ENCODE measurements around the gene NME2. TPM values are rescaled to one million over a fixed set of nuclear protein-coding genes. Genes with fewer than 3 reads are reported as not detected.

Gene NME2
- total and polyA plus RNA-seq, 10 of the 15 experiments (the other 5 are each of a cell fraction or from before 2014, with no cell fraction given): 497 to 1,030 (median 786) TPM

DNA sequence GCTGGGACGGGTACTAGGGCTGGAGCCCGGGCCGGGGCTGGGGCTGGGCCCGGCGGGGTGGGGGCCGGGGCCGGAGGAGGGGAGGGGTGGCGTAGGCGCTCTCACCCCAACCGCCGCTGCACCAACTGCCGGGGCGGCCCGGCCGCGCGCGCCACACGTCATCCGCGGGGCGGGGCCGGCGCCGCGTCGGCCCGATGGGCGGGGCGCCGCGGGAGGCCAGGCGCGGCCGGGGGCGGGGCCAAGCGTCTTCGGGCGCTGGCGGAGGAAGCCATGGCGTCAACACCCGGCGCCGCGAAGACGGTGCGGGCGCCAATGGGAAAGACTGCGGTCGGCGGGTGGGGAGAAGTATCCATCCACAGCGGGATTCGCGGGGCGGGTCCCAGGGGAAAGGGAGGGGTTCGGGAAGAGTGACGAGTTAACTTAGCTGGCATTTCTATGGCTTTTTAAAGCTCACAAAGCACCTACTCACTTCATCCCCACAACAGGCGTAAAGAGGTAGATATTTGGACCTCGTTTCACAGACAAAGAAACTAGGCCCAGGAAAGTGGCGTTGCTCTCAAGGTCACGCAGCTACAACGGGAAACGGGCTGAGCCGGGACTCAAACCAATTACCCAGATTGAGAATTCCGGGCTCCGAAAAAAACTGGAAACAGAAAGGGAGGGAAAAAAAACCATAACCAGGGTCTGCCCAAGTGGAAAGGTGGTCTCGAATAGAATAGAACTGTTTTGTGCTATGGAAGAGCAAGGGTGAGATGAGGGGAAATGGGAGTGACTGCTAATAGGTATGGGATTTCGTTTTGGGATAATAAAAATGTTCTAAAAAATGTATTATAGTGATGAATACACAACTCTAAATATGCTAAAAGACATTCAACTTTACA is 45.2 kb upstream of the NME2 start, which contains the start of gene SPAG9 (continued):
- TF ChIP-seq, protein P1, sequence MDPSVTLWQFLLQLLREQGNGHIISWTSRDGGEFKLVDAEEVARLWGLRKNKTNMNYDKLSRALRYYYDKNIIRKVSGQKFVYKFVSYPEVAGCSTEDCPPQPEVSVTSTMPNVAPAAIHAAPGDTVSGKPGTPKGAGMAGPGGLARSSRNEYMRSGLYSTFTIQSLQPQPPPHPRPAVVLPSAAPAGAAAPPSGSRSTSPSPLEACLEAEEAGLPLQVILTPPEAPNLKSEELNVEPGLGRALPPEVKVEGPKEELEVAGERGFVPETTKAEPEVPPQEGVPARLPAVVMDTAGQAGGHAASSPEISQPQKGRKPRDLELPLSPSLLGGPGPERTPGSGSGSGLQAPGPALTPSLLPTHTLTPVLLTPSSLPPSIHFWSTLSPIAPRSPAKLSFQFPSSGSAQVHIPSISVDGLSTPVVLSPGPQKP (IDR thresholded peaks at IDR 0.05; ENCODE audit: low read depth, low read length): no peak
- TF ChIP-seq CHD2 (IDR thresholded peaks at IDR 0.05; ENCODE audit: borderline replicate concordance, low read depth, low read length): peak; percentile 64; the same call in 1 of the 2 replicates
- TF ChIP-seq MEF2A (IDR thresholded peaks at IDR 0.05; ENCODE audit: insufficient read depth, low read depth, low read length): 0 out of 2 replicates have a peak, but pooled peaks have one; percentile 6
- TF ChIP-seq CBFB (IDR thresholded peaks at IDR 0.05; ENCODE audit: low read depth): peak; percentile 79; the same call in 1 of the 2 replicates
- TF ChIP-seq TAF1 (IDR thresholded peaks at IDR 0.05; ENCODE audit: borderline replicate concordance, low read depth, low read length): peak; percentile 65
- peak; percentile 52; the same call in 1 of the 2 replicates for TF ChIP-seq ZNF207 (IDR thresholded peaks at IDR 0.05; ENCODE audit: borderline replicate concordance)
- TF ChIP-seq, protein P2, sequence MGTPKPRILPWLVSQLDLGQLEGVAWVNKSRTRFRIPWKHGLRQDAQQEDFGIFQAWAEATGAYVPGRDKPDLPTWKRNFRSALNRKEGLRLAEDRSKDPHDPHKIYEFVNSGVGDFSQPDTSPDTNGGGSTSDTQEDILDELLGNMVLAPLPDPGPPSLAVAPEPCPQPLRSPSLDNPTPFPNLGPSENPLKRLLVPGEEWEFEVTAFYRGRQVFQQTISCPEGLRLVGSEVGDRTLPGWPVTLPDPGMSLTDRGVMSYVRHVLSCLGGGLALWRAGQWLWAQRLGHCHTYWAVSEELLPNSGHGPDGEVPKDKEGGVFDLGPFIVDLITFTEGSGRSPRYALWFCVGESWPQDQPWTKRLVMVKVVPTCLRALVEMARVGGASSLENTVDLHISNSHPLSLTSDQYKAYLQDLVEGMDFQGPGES (IDR thresholded peaks at IDR 0.05): 0 out of 2 replicates have a peak, but pooled peaks have one; percentile 40
- TF ChIP-seq MXI1 (IDR thresholded peaks at IDR 0.05; ENCODE audit: low read depth, low read length): peak; percentile 28
- TF ChIP-seq YY1 (IDR thresholded peaks at IDR 0.05; ENCODE audit: low read depth, low read length): peak; percentile 84
- peak; percentile 34 to 52; a peak in 1 of 4 replicates for TF ChIP-seq BHLHE40 (IDR thresholded peaks at IDR 0.05; ENCODE audit: borderline replicate concordance in 1 of 2, low read depth in 2 of 2, low read length in 1 of 2)
- TF ChIP-seq, protein P3, sequence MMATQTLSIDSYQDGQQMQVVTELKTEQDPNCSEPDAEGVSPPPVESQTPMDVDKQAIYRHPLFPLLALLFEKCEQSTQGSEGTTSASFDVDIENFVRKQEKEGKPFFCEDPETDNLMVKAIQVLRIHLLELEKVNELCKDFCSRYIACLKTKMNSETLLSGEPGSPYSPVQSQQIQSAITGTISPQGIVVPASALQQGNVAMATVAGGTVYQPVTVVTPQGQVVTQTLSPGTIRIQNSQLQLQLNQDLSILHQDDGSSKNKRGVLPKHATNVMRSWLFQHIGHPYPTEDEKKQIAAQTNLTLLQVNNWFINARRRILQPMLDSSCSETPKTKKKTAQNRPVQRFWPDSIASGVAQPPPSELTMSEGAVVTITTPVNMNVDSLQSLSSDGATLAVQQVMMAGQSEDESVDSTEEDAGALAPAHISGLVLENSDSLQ (IDR thresholded peaks at IDR 0.05): no peak
- no peak for TF ChIP-seq KDM1A (IDR thresholded peaks at IDR 0.05; ENCODE audit: borderline replicate concordance)
- peak in 1 of 2 experiments; percentile 28; a peak in 1 of 4 replicates for TF ChIP-seq EP300 (IDR thresholded peaks at IDR 0.05; ENCODE audit: borderline replicate concordance in 1 of 2, control insufficient read depth in 1 of 2, low read depth in 2 of 2, low read length in 2 of 2)
- TF ChIP-seq ZZZ3 (IDR thresholded peaks at IDR 0.05; ENCODE audit: control insufficient read depth, insufficient read length, low read depth): no peak
- TF ChIP-seq, protein P4, sequence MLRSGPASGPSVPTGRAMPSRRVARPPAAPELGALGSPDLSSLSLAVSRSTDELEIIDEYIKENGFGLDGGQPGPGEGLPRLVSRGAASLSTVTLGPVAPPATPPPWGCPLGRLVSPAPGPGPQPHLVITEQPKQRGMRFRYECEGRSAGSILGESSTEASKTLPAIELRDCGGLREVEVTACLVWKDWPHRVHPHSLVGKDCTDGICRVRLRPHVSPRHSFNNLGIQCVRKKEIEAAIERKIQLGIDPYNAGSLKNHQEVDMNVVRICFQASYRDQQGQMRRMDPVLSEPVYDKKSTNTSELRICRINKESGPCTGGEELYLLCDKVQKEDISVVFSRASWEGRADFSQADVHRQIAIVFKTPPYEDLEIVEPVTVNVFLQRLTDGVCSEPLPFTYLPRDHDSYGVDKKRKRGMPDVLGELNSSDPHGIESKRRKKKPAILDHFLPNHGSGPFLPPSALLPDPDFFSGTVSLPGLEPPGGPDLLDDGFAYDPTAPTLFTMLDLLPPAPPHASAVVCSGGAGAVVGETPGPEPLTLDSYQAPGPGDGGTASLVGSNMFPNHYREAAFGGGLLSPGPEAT (IDR thresholded peaks at IDR 0.05; ENCODE audit: low read depth): peak; percentile 90
- TF ChIP-seq POLR2A (IDR thresholded peaks at IDR 0.05; ENCODE audit: low read depth, low read length): peak; percentile 88
- TF ChIP-seq NR2C1 (IDR thresholded peaks at IDR 0.05): peak; percentile 41; the same call in 1 of the 2 replicates
- peak; percentile 26 for TF ChIP-seq PML (IDR thresholded peaks at IDR 0.05; ENCODE audit: low read length)
- TF ChIP-seq EED (IDR thresholded peaks at IDR 0.05; ENCODE audit: low read depth): peak; percentile 95
- TF ChIP-seq MTA2 (IDR thresholded peaks at IDR 0.05; ENCODE audit: low read depth): peak; percentile 57; the same call in 1 of the 2 replicates
- TF ChIP-seq, protein P5, sequence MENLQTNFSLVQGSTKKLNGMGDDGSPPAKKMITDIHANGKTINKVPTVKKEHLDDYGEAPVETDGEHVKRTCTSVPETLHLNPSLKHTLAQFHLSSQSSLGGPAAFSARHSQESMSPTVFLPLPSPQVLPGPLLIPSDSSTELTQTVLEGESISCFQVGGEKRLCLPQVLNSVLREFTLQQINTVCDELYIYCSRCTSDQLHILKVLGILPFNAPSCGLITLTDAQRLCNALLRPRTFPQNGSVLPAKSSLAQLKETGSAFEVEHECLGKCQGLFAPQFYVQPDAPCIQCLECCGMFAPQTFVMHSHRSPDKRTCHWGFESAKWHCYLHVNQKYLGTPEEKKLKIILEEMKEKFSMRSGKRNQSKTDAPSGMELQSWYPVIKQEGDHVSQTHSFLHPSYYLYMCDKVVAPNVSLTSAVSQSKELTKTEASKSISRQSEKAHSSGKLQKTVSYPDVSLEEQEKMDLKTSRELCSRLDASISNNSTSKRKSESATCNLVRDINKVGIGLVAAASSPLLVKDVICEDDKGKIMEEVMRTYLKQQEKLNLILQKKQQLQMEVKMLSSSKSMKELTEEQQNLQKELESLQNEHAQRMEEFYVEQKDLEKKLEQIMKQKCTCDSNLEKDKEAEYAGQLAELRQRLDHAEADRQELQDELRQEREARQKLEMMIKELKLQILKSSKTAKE (IDR thresholded peaks at IDR 0.05; ENCODE audit: low read depth, poor library complexity, severe bottlenecking): peak; percentile 31
- no peak for TF ChIP-seq CBX5 (IDR thresholded peaks at IDR 0.05; ENCODE audit: low read depth)

Data from GM12878 (cell line).